ENCODE results near the gene LRP11. TPM values are rescaled to one million over a fixed set of nuclear protein-coding genes. Genes with fewer than 3 reads are reported as not detected.

The LRP11 gene
- total RNA-seq, 1 experiment from 2014 or later: 14.8 TPM

GRCh38 chr6:149840345-149841075, 23.6 kb downstream of the LRP11 start:
- H3K79me2 ChIP-seq (ENCODE audit: insufficient read depth, low read length): no peaks in the 10 kb centered on the region
- peak; percentile 82 for DNase-seq
- no peak overlapping the region for H3K4me2 ChIP-seq (ENCODE audit: insufficient read depth, insufficient read length, low read length)
- Mint-ChIP-seq H3K9me3 (no peaks in the 10 kb centered on the region), H3K4me1 (no peaks in the 10 kb centered on the region), H3K4me3 (no peak overlapping the region), H3K27ac (no peak overlapping the region), H3K36me3 (ENCODE audit: insufficient read depth in 1 of 3, low read depth in 3 of 3) (peaks cover 0 to 4% (median 3%) of the 10 kb centered on the region in 3 experiments; a peak in 4 of 7 replicates), H3K27me3 (ENCODE audit: low read depth) (no peaks in the 10 kb centered on the region)
- H3K27ac ChIP-seq (ENCODE audit: insufficient read length, low read depth, low read length): no peak overlapping the region
- H3K23me2 ChIP-seq (ENCODE audit: insufficient read length, low read depth, low read length, poor library complexity, severe bottlenecking): no peaks in the 10 kb centered on the region
- H3K9ac ChIP-seq (ENCODE audit: extremely low read depth, insufficient read length, low read length): no peak overlapping the region
- H3K4ac ChIP-seq (ENCODE audit: low read depth, low read length): no peak overlapping the region
- H4K91ac ChIP-seq (ENCODE audit: insufficient read length, low read depth, low read length): no peak overlapping the region
- H2BK12ac ChIP-seq (ENCODE audit: insufficient read length, low read depth, low read length): no peak overlapping the region
- no peaks in the 10 kb centered on the region for H3K27me3 ChIP-seq (ENCODE audit: insufficient read depth, low read length)
- H3T11ph ChIP-seq (ENCODE audit: low read length): no peak overlapping the region
- H3K18ac ChIP-seq (ENCODE audit: insufficient read length, low read depth, low read length): no peak overlapping the region
- no peaks in the 10 kb centered on the region for H3K79me1 ChIP-seq (ENCODE audit: insufficient read depth, low read depth, low read length, poor library complexity, severe bottlenecking)
- no peak overlapping the region for H3K23ac ChIP-seq (ENCODE audit: insufficient read length, low read depth, low read length)
- H3K4me1 ChIP-seq (ENCODE audit: insufficient read depth, low read length): no peaks in the 10 kb centered on the region
- no peaks in the 10 kb centered on the region for H3K9me3 ChIP-seq (ENCODE audit: control insufficient read depth, low read depth, low read length)
- H2BK15ac ChIP-seq (ENCODE audit: low read depth, low read length): no peak overlapping the region
- no CpG with 5 or more reads among the region's 8 CpGs for WGBS (ENCODE audit: extremely low coverage, insufficient read length, low lambda C conversion rate)
- no peak overlapping the region for H2BK120ac ChIP-seq (ENCODE audit: low read depth, low read length, poor library complexity, severe bottlenecking)
- no peak overlapping the region for H3K14ac ChIP-seq (ENCODE audit: insufficient read depth, low read length)
- H4K20me1 ChIP-seq (ENCODE audit: control insufficient read depth, insufficient read depth, insufficient read length): no peaks in the 10 kb centered on the region
- H2AFZ ChIP-seq (ENCODE audit: low read length): no peak overlapping the region
- H2AK5ac ChIP-seq (ENCODE audit: insufficient read length, low read length): no peak overlapping the region
- TF ChIP-seq CTCF (conservative IDR thresholded peaks at IDR 0.05): peak; percentile 88
- no peak overlapping the region for H4K5ac ChIP-seq (ENCODE audit: insufficient read length, low read depth, low read length)
- no peak overlapping the region for H4K8ac ChIP-seq (replicated peaks; ENCODE audit: insufficient read length, low read depth, low read length)
- H3K56ac ChIP-seq (ENCODE audit: insufficient read length, low read depth, low read length): no peak overlapping the region
- H2BK20ac ChIP-seq (ENCODE audit: low read depth, low read length, poor library complexity, severe bottlenecking): no peak overlapping the region
- H2BK5ac ChIP-seq (ENCODE audit: insufficient read length, low read length): no peak overlapping the region

Data from H9 (cell line).